K562 (cell line): ENCODE measurements around the gene PHYKPL. TPM values are rescaled to one million over a fixed set of nuclear protein-coding genes. Genes with fewer than 3 reads are reported as not detected.

ENCODE experiments used
- ARHGAP35 ChIP-seq: fragments of 450-650 bp; IDR thresholded peaks from 2 replicates; pipeline ENCODE4 v1.6.1; 2018; ENCODE audit not compliant: partially characterized antibody
- BACH1 ChIP-seq: fragments of 200-800 bp; sonication (Bioruptor generic); IDR thresholded peaks from 2 replicates; pipeline ENCODE4 v1.6.1; 2016; ENCODE audit warnings: missing genetic modification characterization, missing compliant biosample characterization
- BRF2 ChIP-seq: IDR thresholded peaks from 3 replicates; pipeline ENCODE4 v1.6.1; 2011; ENCODE audit warnings: borderline replicate concordance, mild to moderate bottlenecking; ENCODE audit not compliant: insufficient read length, insufficient read depth
- HDAC3 ChIP-seq: fragments of 450-650 bp; IDR thresholded peaks from 2 replicates; pipeline ENCODE4 v1.6.1; 2018; ENCODE audit warnings: borderline replicate concordance, mild to moderate bottlenecking, moderate library complexity; ENCODE audit not compliant: partially characterized antibody
- HNRNPUL1 ChIP-seq: fragments of 200-400 bp; formaldehyde crosslinking; IDR thresholded peaks from 2 replicates; pipeline ENCODE4 v1.6.1; 2017; ENCODE audit warnings: low read length
- MAZ ChIP-seq, 2 experiments: fragments of 450-650 bp in 1 of 2; sonication (generic) in 1 of 2; formaldehyde crosslinking; IDR thresholded peaks in 1 of 2; conservative IDR thresholded peaks in 1 of 2; 2 replicates each; pipeline versions ENCODE4 v1.4.0 to v1.5.0; 2020; ENCODE audit warnings: mild to moderate bottlenecking in 1 of 2, missing genetic modification reagents in 1 of 2
- NEUROD1 ChIP-seq: fragments of 150-350 bp; IDR thresholded peaks from 2 replicates; pipeline ENCODE4 v1.6.1; 2014; ENCODE audit warnings: borderline replicate concordance, low read length, low read depth; ENCODE audit not compliant: partially characterized antibody
- SREBF1 ChIP-seq: fragments of 150-350 bp; IDR thresholded peaks from 2 replicates; pipeline ENCODE4 v1.6.1; 2014; ENCODE audit warnings: antibody characterized with exemption, low read depth, low read length, borderline replicate concordance
- SRSF7 ChIP-seq: fragments of 200-400 bp; formaldehyde crosslinking; optimal IDR thresholded peaks from 2 replicates; pipeline ENCODE3; 2017; ENCODE audit warnings: mild to moderate bottlenecking, low read depth, low read length
- THAP12 ChIP-seq: fragments of 250-450 bp; sonication (Bioruptor Pico); IDR thresholded peaks from 2 replicates; pipeline ENCODE4 v1.9.0; 2021; ENCODE audit warnings: mild to moderate bottlenecking, inconsistent platforms
- USF2 ChIP-seq: sonication (generic); formaldehyde crosslinking; IDR thresholded peaks from 2 replicates; pipeline ENCODE4 v1.5.0; 2020; ENCODE audit warnings: missing genetic modification reagents
- ZNF511 ChIP-seq: sonication (generic); formaldehyde crosslinking; IDR thresholded peaks from 2 replicates; pipeline ENCODE4 v1.8.0; 2022; ENCODE audit warnings: mild to moderate bottlenecking, missing genetic modification reagents
- polyA plus RNA-seq, 8 experiments: library from polyadenylated mRNA; depleted of rRNA in 4 of 8; stranded (reverse) in 5 of 8; unstranded in 3 of 8; fragments of >200 nt; fragmentation: Nextera tagmentation in 2 of 8; fragmentation: Illumina TruSeq in 1 of 8; extraction: Ambion mirVana in 2 of 8; extraction: Trizol in 1 of 8; gene quantifications; 2 replicates each; pipeline versions ENCODE4 v1.2.1 to v1.2.3, GENCODE V29; 2011 to 2014; ENCODE audit warnings: inconsistent platforms in 1 of 8, missing spikeins in 1 of 8
- total RNA-seq, 7 experiments: library from RNA; depleted of rRNA in 6 of 7; stranded (reverse); fragments of >200 nt in 6 of 7; fragmentation: Illumina TruSeq in 2 of 7; extraction: Trizol in 2 of 7; gene quantifications; 2 replicates each; pipeline versions ENCODE4 v1.2.1 to v1.2.3, GENCODE V29; 2011 to 2021; ENCODE audit warnings: low replicate concordance in 1 of 7
- TF ChIP-seq, protein P1 (sequence below): fragments of 250-450 bp; sonication (Bioruptor Pico); IDR thresholded peaks from 2 replicates; pipeline ENCODE4 v1.5.0; 2021; ENCODE audit warnings: mild to moderate bottlenecking, moderate library complexity
- TF ChIP-seq, protein P2 (sequence below): fragments of 200-800 bp; sonication (Bioruptor generic); IDR thresholded peaks from 2 replicates; pipeline ENCODE4 v1.6.1; 2017; ENCODE audit warnings: missing genetic modification characterization, missing compliant biosample characterization
- TF ChIP-seq, protein P3 (sequence below): fragments of 250-450 bp; sonication (Bioruptor Pico); IDR thresholded peaks from 2 replicates; pipeline ENCODE4 v1.4.0; 2020; ENCODE audit warnings: mild to moderate bottlenecking, moderate library complexity

PHYKPL gene
- total and polyA plus RNA-seq, 9 of the 15 experiments (the other 6 are each of a cell fraction or from before 2014, with no cell fraction given) = 4.7 to 34.7 (median 18.6) TPM

- TF ChIP-seq, protein P1, sequence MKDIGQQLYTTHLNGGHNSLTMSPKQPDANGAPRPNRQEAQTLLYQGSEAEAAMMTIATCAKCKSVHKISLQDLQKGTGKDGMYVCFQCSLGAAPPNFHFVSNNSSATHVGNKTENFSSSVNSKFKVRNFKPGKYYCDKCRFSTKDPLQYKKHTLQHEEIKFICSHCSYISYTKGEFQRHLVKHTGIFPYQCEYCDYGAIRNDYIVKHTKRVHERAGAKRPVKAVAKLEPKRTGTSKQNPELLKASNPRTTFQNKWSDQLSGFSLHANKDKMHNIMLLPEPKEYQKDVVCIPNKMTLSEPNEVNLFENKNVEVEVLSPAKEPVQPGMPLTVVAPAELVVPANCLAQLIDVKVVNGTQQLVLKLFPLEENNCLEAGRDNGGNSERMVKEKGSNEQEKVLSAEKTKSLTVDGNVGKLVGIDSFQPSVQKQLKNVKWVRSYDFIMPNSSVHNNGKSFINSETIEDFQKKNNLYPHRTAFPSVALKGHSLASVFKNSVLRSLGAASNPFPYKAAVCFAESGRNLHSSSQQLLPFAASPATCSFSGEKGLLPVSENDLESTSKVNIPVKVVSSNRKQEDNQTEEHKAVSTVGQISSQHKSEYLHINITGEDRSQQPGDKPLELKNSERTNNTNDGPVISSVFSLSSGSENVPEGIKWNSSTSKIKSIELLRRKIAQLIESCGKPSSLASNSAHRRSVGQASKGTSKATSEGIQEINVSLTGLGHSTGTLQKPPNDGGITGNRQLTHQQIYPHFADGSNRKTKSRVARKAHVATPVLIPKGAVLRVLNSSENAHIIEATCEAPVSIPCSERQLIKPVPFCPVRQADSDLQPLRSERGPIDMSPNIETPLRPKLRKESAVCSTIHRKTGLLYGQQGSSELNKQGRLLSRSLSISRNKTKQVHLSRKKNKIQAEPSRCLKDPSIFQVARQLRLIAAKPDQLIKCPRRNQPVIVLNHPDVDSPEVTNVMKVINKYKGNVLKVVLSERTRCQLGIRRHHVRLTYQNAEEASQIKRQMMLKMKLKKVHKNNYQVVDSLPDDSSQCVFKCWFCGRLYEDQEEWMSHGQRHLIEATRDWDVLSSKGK (CRISPR knock-in tag) = no peak
- no peak for TF ChIP-seq THAP12 (CRISPR knock-in tag)
- no peak for TF ChIP-seq MAZ (CRISPR knock-in tag; conservative IDR thresholded peaks at IDR 0.05 in 1 of 2, IDR thresholded peaks at IDR 0.05 in 1 of 2)
- no peak for TF ChIP-seq ZNF511 (CRISPR knock-in tag)
- TF ChIP-seq, protein P2, sequence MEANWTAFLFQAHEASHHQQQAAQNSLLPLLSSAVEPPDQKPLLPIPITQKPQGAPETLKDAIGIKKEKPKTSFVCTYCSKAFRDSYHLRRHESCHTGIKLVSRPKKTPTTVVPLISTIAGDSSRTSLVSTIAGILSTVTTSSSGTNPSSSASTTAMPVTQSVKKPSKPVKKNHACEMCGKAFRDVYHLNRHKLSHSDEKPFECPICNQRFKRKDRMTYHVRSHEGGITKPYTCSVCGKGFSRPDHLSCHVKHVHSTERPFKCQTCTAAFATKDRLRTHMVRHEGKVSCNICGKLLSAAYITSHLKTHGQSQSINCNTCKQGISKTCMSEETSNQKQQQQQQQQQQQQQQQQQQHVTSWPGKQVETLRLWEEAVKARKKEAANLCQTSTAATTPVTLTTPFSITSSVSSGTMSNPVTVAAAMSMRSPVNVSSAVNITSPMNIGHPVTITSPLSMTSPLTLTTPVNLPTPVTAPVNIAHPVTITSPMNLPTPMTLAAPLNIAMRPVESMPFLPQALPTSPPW (CRISPR knock-in tag) = peak; percentile 29
- TF ChIP-seq SREBF1 = no peak
- no peak for TF ChIP-seq NEUROD1
- TF ChIP-seq BACH1 (tag) = peak; percentile 69; the same call in 1 of the 2 replicates
- TF ChIP-seq HNRNPUL1 = no peak
- no peak for TF ChIP-seq BRF2
- TF ChIP-seq USF2 = peak; percentile 89
- TF ChIP-seq ARHGAP35 = no peak
- no peak for TF ChIP-seq SRSF7
- no peak for TF ChIP-seq HDAC3
- TF ChIP-seq, protein P3, sequence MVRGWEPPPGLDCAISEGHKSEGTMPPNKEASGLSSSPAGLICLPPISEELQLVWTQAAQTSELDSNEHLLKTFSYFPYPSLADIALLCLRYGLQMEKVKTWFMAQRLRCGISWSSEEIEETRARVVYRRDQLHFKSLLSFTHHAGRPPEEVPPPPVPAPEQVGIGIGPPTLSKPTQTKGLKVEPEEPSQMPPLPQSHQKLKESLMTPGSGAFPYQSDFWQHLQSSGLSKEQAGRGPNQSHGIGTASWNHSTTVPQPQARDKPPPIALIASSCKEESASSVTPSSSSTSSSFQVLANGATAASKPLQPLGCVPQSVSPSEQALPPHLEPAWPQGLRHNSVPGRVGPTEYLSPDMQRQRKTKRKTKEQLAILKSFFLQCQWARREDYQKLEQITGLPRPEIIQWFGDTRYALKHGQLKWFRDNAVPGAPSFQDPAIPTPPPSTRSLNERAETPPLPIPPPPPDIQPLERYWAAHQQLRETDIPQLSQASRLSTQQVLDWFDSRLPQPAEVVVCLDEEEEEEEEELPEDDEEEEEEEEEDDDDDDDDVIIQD = no peak
These were observed 4.1 kb upstream of the PHYKPL start (continued) for GRCh38 chr5:178236679-178237078.
